Measurements from ENCODE around the gene FMO2. TPM values are rescaled to one million over a fixed set of nuclear protein-coding genes. Genes with fewer than 3 reads are reported as not detected.

Gene FMO2
- total RNA-seq, 3 donors from 2014 or later (not counting 1 experiment from before 2014, with no cell fraction given) = not detected

DNA sequence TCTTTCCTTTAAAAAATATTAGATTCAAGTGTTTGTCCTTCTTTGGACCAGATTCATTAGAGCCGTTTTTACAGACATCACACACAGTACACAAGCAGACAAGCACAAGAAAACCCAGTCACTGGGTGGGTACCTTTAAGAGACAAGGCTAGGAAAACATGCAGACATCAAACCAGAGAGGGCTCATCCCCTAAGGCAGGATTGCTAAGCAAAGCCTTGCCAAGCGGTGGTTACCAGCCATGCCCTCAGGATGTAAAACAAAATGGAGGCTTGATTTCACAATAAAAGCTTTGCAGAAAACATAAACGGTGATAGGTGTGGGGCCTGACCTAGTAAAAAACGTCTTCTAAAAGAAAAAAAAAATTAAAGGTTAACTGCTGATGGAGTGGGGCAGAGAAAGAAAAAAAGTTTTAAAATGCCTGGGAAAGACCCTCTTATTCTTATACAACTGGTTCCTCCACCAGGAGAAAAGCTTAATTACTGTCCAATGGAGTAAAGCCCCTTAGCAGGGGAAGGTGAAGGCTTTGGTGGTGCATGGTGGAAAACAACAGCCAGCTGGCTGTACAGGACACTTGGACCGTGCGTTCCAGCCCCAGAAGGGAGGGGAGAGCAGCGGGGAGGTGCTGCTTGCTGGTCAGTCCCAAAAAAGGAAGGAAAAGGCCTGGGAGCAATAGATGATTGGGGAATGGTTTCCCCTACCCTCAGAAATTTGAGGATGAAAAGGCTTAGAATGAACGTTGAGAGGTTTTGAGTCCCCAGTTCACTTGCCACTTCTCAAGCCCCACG, 32.8 kb downstream of the FMO2 start:
- intact Hi-C loops (cut with micrococcal nuclease) = no loop called here
- DNase-seq (no peak), ATAC-seq (no peak)
- WGBS (ENCODE audit: insufficient coverage) = 84% methylated on average over 9 of the region's 9 CpGs
- H3K4me1 Mint-ChIP-seq = no peaks in the 10 kb centered on the region
- no peak overlapping the region for H3K27ac Mint-ChIP-seq
- no peaks in the 10 kb centered on the region for H3K4me1 ChIP-seq (ENCODE audit: control insufficient read depth, insufficient read depth, low read length)
- H3K27ac ChIP-seq (ENCODE audit: low read length) = no peak overlapping the region
- TF ChIP-seq, protein P1, sequence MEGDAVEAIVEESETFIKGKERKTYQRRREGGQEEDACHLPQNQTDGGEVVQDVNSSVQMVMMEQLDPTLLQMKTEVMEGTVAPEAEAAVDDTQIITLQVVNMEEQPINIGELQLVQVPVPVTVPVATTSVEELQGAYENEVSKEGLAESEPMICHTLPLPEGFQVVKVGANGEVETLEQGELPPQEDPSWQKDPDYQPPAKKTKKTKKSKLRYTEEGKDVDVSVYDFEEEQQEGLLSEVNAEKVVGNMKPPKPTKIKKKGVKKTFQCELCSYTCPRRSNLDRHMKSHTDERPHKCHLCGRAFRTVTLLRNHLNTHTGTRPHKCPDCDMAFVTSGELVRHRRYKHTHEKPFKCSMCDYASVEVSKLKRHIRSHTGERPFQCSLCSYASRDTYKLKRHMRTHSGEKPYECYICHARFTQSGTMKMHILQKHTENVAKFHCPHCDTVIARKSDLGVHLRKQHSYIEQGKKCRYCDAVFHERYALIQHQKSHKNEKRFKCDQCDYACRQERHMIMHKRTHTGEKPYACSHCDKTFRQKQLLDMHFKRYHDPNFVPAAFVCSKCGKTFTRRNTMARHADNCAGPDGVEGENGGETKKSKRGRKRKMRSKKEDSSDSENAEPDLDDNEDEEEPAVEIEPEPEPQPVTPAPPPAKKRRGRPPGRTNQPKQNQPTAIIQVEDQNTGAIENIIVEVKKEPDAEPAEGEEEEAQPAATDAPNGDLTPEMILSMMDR (IDR thresholded peaks at IDR 0.05) = no peak
- H3K36me3 ChIP-seq (ENCODE audit: control insufficient read depth, insufficient read depth, low read length) = no peaks in the 10 kb centered on the region
- no peaks in the 10 kb centered on the region for H3K36me3 Mint-ChIP-seq
- H3K9me3 ChIP-seq (ENCODE audit: control insufficient read depth, insufficient read depth, low read length) = no peaks in the 10 kb centered on the region
- H3K27me3 Mint-ChIP-seq (ENCODE audit: low read depth in 2 of 2) = peaks cover 0 to 3% of the 10 kb centered on the region in 2 donors
- H3K9me3 Mint-ChIP-seq = no peaks in the 10 kb centered on the region
- H3K4me3 Mint-ChIP-seq = no peak overlapping the region
- peaks cover 2% of the 10 kb centered on the region for H3K27me3 ChIP-seq (ENCODE audit: control insufficient read depth, insufficient read depth, low read length)
- H3K4me3 ChIP-seq (ENCODE audit: low read length) = no peak overlapping the region

DNA sequence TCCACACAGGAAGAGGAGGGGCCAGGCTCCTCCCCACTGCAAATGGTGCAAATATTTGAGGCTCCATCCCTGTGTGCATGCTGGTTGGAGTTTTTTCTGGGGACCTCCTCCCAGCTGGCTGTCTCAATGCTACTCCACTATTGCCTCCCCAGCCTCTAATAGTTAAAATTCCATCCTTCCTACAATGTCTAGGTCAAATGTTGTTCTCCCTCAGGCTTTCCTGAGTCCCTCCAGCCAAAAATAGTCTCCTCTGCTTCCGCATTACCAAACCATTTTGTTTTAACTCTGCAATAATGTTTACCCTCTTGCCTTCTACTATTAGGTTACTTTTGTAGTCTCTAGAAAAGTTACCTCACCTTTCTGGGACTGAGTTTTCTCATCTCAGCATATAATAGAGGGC, 33.6 kb downstream of the FMO2 start:
- Mint-ChIP-seq H3K36me3 (no peaks in the 10 kb centered on the region), H3K9me3 (no peaks in the 10 kb centered on the region), H3K27me3 (ENCODE audit: low read depth in 2 of 2) (peaks cover 0 to 3% of the 10 kb centered on the region in 2 donors), H3K4me1 (no peaks in the 10 kb centered on the region), H3K27ac (no peak overlapping the region), H3K4me3 (no peak overlapping the region)
- WGBS (ENCODE audit: insufficient coverage) = 45% methylated on average over 1 of the region's 1 CpG
- no peak overlapping the region for H3K27ac ChIP-seq (ENCODE audit: low read length)
- H3K4me3 ChIP-seq (ENCODE audit: low read length) = no peak overlapping the region
- TF ChIP-seq, protein P1 (IDR thresholded peaks at IDR 0.05) = no peak
- H3K36me3 ChIP-seq (ENCODE audit: control insufficient read depth, insufficient read depth, low read length) = no peaks in the 10 kb centered on the region
- DNase-seq (no peak), ATAC-seq (no peak)
- intact Hi-C loops (cut with micrococcal nuclease) = no loop called here
- no peaks in the 10 kb centered on the region for H3K4me1 ChIP-seq (ENCODE audit: control insufficient read depth, insufficient read depth, low read length)
- peaks cover 2% of the 10 kb centered on the region for H3K27me3 ChIP-seq (ENCODE audit: control insufficient read depth, insufficient read depth, low read length)
- H3K9me3 ChIP-seq (ENCODE audit: control insufficient read depth, insufficient read depth, low read length) = no peaks in the 10 kb centered on the region

DNA sequence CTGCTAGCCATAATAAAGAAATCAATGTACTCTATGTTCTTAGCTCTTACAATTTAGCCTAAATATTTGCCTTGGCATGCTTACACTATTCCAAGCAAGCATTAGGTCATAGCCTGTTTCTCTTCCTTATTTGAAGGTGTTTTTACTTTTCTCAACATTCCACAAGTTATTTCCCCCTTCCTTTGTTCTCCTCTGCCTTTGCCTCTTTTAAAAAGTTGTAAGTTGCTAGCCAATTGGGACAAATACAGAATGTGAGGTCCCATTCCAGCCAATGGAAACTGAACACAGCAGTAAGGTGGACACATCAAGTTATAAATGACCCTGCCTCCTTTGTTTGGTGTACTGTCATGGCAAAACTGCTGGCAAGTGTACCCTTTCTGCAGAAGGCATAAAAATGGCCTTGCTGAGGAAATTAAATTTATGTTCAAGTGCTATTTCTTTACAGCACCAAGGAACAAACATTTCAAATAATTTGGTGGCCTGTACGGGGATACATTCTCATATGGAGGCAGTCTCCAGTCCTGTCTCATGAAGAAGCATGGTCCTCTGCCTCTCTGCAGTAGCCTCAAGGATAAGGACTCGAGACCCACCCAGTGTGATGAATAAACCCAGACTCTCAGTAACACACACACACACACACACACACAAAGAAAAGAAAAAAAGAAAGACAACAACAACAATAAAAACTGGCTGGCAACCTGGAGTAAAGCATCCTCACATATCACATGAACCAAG, 34.4 kb downstream of the FMO2 start:
- no peaks in the 10 kb centered on the region for H3K9me3 ChIP-seq (ENCODE audit: control insufficient read depth, insufficient read depth, low read length)
- 96% methylated on average over 2 of the region's 2 CpGs for WGBS (ENCODE audit: insufficient coverage)
- intact Hi-C loops (cut with micrococcal nuclease) = no loop called here
- peaks cover 2% of the 10 kb centered on the region for H3K27me3 ChIP-seq (ENCODE audit: control insufficient read depth, insufficient read depth, low read length)
- Mint-ChIP-seq H3K4me3 (no peak overlapping the region), H3K9me3 (no peaks in the 10 kb centered on the region), H3K4me1 (no peaks in the 10 kb centered on the region), H3K36me3 (no peaks in the 10 kb centered on the region), H3K27me3 (ENCODE audit: low read depth in 2 of 2) (peaks cover 0 to 3% of the 10 kb centered on the region in 2 donors), H3K27ac (no peak overlapping the region)
- H3K4me1 ChIP-seq (ENCODE audit: control insufficient read depth, insufficient read depth, low read length) = no peaks in the 10 kb centered on the region
- H3K27ac ChIP-seq (ENCODE audit: low read length) = no peak overlapping the region
- no peak overlapping the region for H3K4me3 ChIP-seq (ENCODE audit: low read length)
- ATAC-seq = no peak
- H3K36me3 ChIP-seq (ENCODE audit: control insufficient read depth, insufficient read depth, low read length) = no peaks in the 10 kb centered on the region
- DNase-seq = no peak
- TF ChIP-seq, protein P1 (IDR thresholded peaks at IDR 0.05) = no peak
